GM12878 (cell line): Measurements from ENCODE around the gene GNB5. TPM values are rescaled to one million over a fixed set of nuclear protein-coding genes. Genes with fewer than 3 reads are reported as not detected.

Experiments used
- ATAC-seq: fragments of 200-7000 bp; cut with Tn5 transposase; 3 replicates; pipeline ENCODE4 v1.9.1; 2020; ENCODE audit warnings: mild to moderate bottlenecking, moderate library complexity
- BruUV-seq: library from RNA; stranded (reverse); fragments of 400-500 nt; replicated peaks from 2 replicates; lab custom pipeline; 2021; lab: Mats Ljungman, UMichigan
- CTCF ChIA-PET: fragments of 300-600 bp; sonication (Branson Sonifier 250); formaldehyde crosslinking; extraction: SDS; loops from one replicate; lab custom pipeline; 2021; ENCODE audit warnings: inconsistent platforms; lab: Yijun Ruan, JAX
- POLR2A ChIA-PET: fragments of 350-600 bp; formaldehyde crosslinking; extraction: SDS; loops from one replicate; lab custom pipeline; 2021; ENCODE audit warnings: inconsistent platforms; lab: Charles Lee
- RAD21 ChIA-PET: fragments of 300-600 bp; sonication (Branson Sonifier 250); formaldehyde crosslinking; loops from one replicate; lab custom pipeline; 2023; ENCODE audit warnings: antibody characterized with exemption; ENCODE audit not compliant: unreplicated experiment; lab: Charles Lee
- SMC1A ChIA-PET: fragments of 300-600 bp; sonication (Branson Sonifier 250); formaldehyde crosslinking; loops from one replicate; lab custom pipeline; 2023; ENCODE audit not compliant: unreplicated experiment, uncharacterized antibody; lab: Charles Lee
- DNase-seq: peaks from one replicate; pipeline ENCODE4 v3.0.0-alpha.2; 2011; ENCODE audit warnings: low read depth, low spot score
- FAIRE-seq: peaks from 3 replicates; lab custom pipeline; 2011; peaks lifted over from hg19 to GRCh38; lab: Jason Lieb, UNC
- H2AFZ ChIP-seq: 2 replicates; pipeline ENCODE4 v1.6.0; 2011; ENCODE audit warnings: low read depth, low read length, control low read depth; ENCODE audit not compliant: control insufficient read depth
- H3K27ac ChIP-seq: 2 replicates; pipeline ENCODE4 v1.5.1; 2011; ENCODE audit warnings: control low read depth; ENCODE audit not compliant: control insufficient read depth, insufficient read depth
- H3K27me3 ChIP-seq, 2 experiments: replicated peaks in 1 of 2; 2 replicates each; pipeline versions ENCODE4 v1.6.0 to v1.6.1; 2011; ENCODE audit warnings: low read length in 1 of 2; ENCODE audit not compliant: control insufficient read depth in 2 of 2, insufficient read depth in 2 of 2
- H3K36me3 ChIP-seq, 2 experiments: 2 replicates each; pipeline ENCODE4 v1.5.1; 2011; ENCODE audit warnings: low read length in 1 of 2; ENCODE audit not compliant: control insufficient read depth in 2 of 2, insufficient read depth in 2 of 2
- H3K4me1 ChIP-seq: 2 replicates; pipeline ENCODE4 v1.6.1; 2011; ENCODE audit warnings: mild to moderate bottlenecking, low read length, moderate library complexity, mixed read lengths; ENCODE audit not compliant: control insufficient read depth, insufficient read depth
- H3K4me2 ChIP-seq: 2 replicates; pipeline ENCODE4 v1.6.0; 2011; ENCODE audit warnings: control low read depth; ENCODE audit not compliant: control insufficient read depth, insufficient read depth
- H3K4me3 ChIP-seq: fragments of 200-600 bp; sonication (generic); 2 replicates; pipeline ENCODE4 v1.5.1; 2016
- H3K79me2 ChIP-seq: 2 replicates; pipeline ENCODE4 v1.6.0; 2011; ENCODE audit warnings: low read length; ENCODE audit not compliant: control insufficient read depth, insufficient read depth
- H3K9ac ChIP-seq: 2 replicates; pipeline ENCODE4 v1.8.0; 2011; ENCODE audit warnings: low read length, control low read depth, mixed read lengths; ENCODE audit not compliant: control insufficient read depth, insufficient read depth
- H3K9me3 ChIP-seq: replicated peaks from 3 replicates; pipeline ENCODE4 v1.5.1; 2011; ENCODE audit warnings: mild to moderate bottlenecking, low read length; ENCODE audit not compliant: control insufficient read depth, insufficient read depth
- H4K20me1 ChIP-seq: 2 replicates; pipeline ENCODE4 v1.6.0; 2011; ENCODE audit not compliant: control insufficient read depth, insufficient read depth
- CBX5 ChIP-seq: sonication (generic); IDR thresholded peaks from 2 replicates; pipeline ENCODE4 v1.6.1; 2016; ENCODE audit warnings: low read depth, moderate library complexity, mild to moderate bottlenecking, inconsistent platforms
- CREB1 ChIP-seq: IDR thresholded peaks from 2 replicates; pipeline ENCODE4 v1.6.1; 2012; ENCODE audit warnings: low read depth, mild to moderate bottlenecking, inconsistent platforms
- DPF2 ChIP-seq: fragments of 450-650 bp; IDR thresholded peaks from 2 replicates; pipeline ENCODE4 v1.6.1; 2017; ENCODE audit warnings: mild to moderate bottlenecking
- EP300 ChIP-seq, 2 experiments: fragments of 150-350 bp in 1 of 2; IDR thresholded peaks; 2 replicates each; pipeline ENCODE4 v1.6.1; 2011 to 2012; ENCODE audit warnings: low read depth in 2 of 2, low read length in 2 of 2, borderline replicate concordance in 1 of 2, improper control_type of control experiment in 1 of 2, inconsistent platforms in 1 of 2; ENCODE audit not compliant: control insufficient read depth in 1 of 2
- GATAD2B ChIP-seq: fragments of 450-650 bp; conservative IDR thresholded peaks from 2 replicates; pipeline ENCODE4 v1.6.1; 2017; ENCODE audit warnings: low read depth, mild to moderate bottlenecking, moderate library complexity
- IRF4 ChIP-seq: IDR thresholded peaks from 2 replicates; pipeline ENCODE4 v1.6.1; 2011; ENCODE audit warnings: low read depth, low read length
- PML ChIP-seq: IDR thresholded peaks from 2 replicates; pipeline ENCODE4 v1.6.1; 2012; ENCODE audit warnings: low read length, inconsistent platforms
- RAD21 ChIP-seq: IDR thresholded peaks from 2 replicates; pipeline ENCODE4 v1.6.1; 2011; ENCODE audit warnings: mild to moderate bottlenecking, low read depth, low read length, moderate library complexity; ENCODE audit not compliant: insufficient read depth
- RB1 ChIP-seq: fragments of 450-650 bp; formaldehyde crosslinking; IDR thresholded peaks from 2 replicates; pipeline ENCODE4 v1.6.1; 2017; ENCODE audit warnings: mild to moderate bottlenecking, borderline replicate concordance
- RCOR1 ChIP-seq: conservative IDR thresholded peaks from 2 replicates; pipeline ENCODE4 v1.6.1; 2012; ENCODE audit warnings: low read depth, low read length, improper control_type of control experiment
- RUNX3 ChIP-seq: IDR thresholded peaks from 2 replicates; pipeline ENCODE4 v1.6.1; 2012; ENCODE audit warnings: low read length, inconsistent platforms
- SP1 ChIP-seq: IDR thresholded peaks from one replicate; pipeline ENCODE4 v1.6.1; 2011; ENCODE audit warnings: low read depth, low read length
- SREBF1 ChIP-seq: IDR thresholded peaks from 2 replicates; pipeline ENCODE4 v1.6.1; 2012; ENCODE audit warnings: mild to moderate bottlenecking, low read length
- SREBF2 ChIP-seq: IDR thresholded peaks from 2 replicates; pipeline ENCODE4 v1.6.1; 2012; ENCODE audit warnings: mild to moderate bottlenecking, low read length
- SRF ChIP-seq, 2 experiments: IDR thresholded peaks; 2 replicates each; pipeline ENCODE4 v1.6.1; 2011; ENCODE audit warnings: low read depth in 2 of 2, low read length in 2 of 2, mild to moderate bottlenecking in 1 of 2, moderate library complexity in 1 of 2
- STAT1 ChIP-seq: fragments of 450-650 bp; conservative IDR thresholded peaks from 2 replicates; pipeline ENCODE4 v1.6.1; 2014; ENCODE audit warnings: antibody characterized with exemption, mild to moderate bottlenecking
- ZBTB4 ChIP-seq: fragments of 450-650 bp; formaldehyde crosslinking; IDR thresholded peaks from 2 replicates; pipeline ENCODE4 v1.4.0; 2022; ENCODE audit warnings: mild to moderate bottlenecking, moderate library complexity
- WGBS: methylation state at CpG from one replicate; pipeline ENCODE4 v1.1.6; 2016; ENCODE audit warnings: low lambda C conversion rate; ENCODE audit not compliant: insufficient replicate concordance, insufficient coverage; ENCODE audit errors: missing lambda C conversion rate; 5-methylcytosine and 5-hydroxymethylcytosine counted together
- in situ Hi-C: fragments of 300-500 bp; cut with MboI; formaldehyde crosslinking; loops from 9 replicates; pipeline ENCODE4 v1.14.3; 2018; ENCODE audit warnings: mixed read lengths
- intact Hi-C: fragments of 100-400 bp; cut with micrococcal nuclease; formaldehyde crosslinking; loops from one replicate; pipeline ENCODE4 v1.14.2; 2022; ENCODE audit not compliant: unreplicated experiment
- polyA plus RNA-seq, 11 experiments: library from polyadenylated mRNA; depleted of rRNA in 4 of 11; unstranded in 6 of 11; stranded (reverse) in 5 of 11; fragments of >200 nt; fragmentation: Nextera tagmentation in 4 of 11; fragmentation: Illumina TruSeq in 1 of 11; extraction: Ambion mirVana in 4 of 11; extraction: Trizol in 1 of 11; gene quantifications; 1 replicate in 1 of 11; 2 replicates in 10 of 11; pipeline versions ENCODE4 v1.2.1 to v1.2.3, GENCODE V29; 2011 to 2016; ENCODE audit warnings: inconsistent platforms in 2 of 11, missing spikeins in 2 of 11, low read depth in 1 of 11
- total RNA-seq, 4 experiments: library from RNA; depleted of rRNA in 3 of 4; stranded (reverse); fragments of >200 nt in 3 of 4; fragmentation: Illumina TruSeq in 1 of 4; extraction: Trizol in 1 of 4; gene quantifications; 2 replicates each; pipeline versions ENCODE4 v1.2.1 to v1.2.3, GENCODE V29; 2013 to 2021

Gene GNB5
- total and polyA plus RNA-seq, 10 of the 15 experiments (the other 5 are each of a cell fraction or from before 2014, with no cell fraction given): 2.4 to 25.9 (median 15.2) TPM

DNA sequence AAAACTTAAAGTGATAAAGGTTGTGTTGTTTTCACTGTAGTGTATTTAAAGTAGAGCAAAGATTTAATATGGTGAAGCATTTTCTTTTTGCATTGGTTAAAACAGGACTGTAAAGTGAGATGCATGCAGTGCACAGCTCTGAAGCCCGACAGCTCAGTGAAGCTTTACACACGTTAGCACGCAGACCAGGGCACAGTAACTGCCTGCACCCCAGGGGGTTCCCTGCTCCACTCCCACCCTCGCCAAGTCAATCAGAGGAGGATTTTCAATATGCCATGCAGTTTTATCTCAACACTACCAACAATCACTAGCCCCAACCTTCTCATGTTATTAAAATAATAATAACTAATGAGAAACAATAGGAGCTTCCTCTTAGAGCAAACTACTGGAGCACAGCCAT is 50.5 kb downstream of the GNB5 start:
- FAIRE-seq (no peak), DNase-seq (no peak)
- 82% methylated on average over 4 of the region's 4 CpGs for WGBS

More for the DNA sequence above, 50.5 kb downstream of the GNB5 start:
- TF ChIP-seq SP1: no peak
- TF ChIP-seq IRF4: no peak
- no peak for TF ChIP-seq STAT1
- no peak for TF ChIP-seq RB1
- no peak for TF ChIP-seq PML
- TF ChIP-seq CBX5: no peak
- no peak for TF ChIP-seq RAD21
- TF ChIP-seq SREBF2: no peak
- no peak for TF ChIP-seq RUNX3
- no peak for TF ChIP-seq ZBTB4
- no peak for TF ChIP-seq EP300 (IDR thresholded peaks at IDR 0.05; ENCODE audit: borderline replicate concordance in 1 of 2, control insufficient read depth in 1 of 2, low read depth in 2 of 2, low read length in 2 of 2)
- no peak for TF ChIP-seq RCOR1
- no peak for TF ChIP-seq SREBF1
- no peak for TF ChIP-seq DPF2
- no peak for TF ChIP-seq SRF (IDR thresholded peaks at IDR 0.05; ENCODE audit: low read depth in 2 of 2, low read length in 2 of 2)
- TF ChIP-seq GATAD2B: no peak
- no peak for TF ChIP-seq CREB1
- peaks cover 0 to 4% of the 10 kb centered on the region in 2 experiments; a peak in 1 of 4 replicates for H3K36me3 ChIP-seq
- H3K79me2 ChIP-seq: no peaks in the 10 kb centered on the region
- no peak overlapping the region for H3K9ac ChIP-seq
- no peak overlapping the region for H3K4me3 ChIP-seq
- in situ Hi-C loops (no loop called here), intact Hi-C loops (loop anchor here (2.0 kb wide), 1 partner anchor 62 kb away; no protein-coding TSS in a partner anchor)
- H3K27me3 ChIP-seq: no peaks in the 10 kb centered on the region
- no peaks in the 10 kb centered on the region for H3K9me3 ChIP-seq
- ChIA-PET POLR2A (interaction anchor here (0.5 kb wide), 1 partner anchor 37 kb away, joined by 3 read pairs; no protein-coding TSS in a partner anchor), CTCF (interaction anchor here (0.6 to 9.0 kb wide), 22 partner anchors 13 to 252 kb away, joined by 3 to 132 read pairs (median 5); partner anchors contain the start of gene BCL2L10), SMC1A (interaction anchor here (0.7 to 8.4 kb wide), 14 partner anchors 26 to 252 kb away, joined by 3 to 163 read pairs (median 8); partner anchors contain the start of gene LEO1), RAD21 (interaction anchor here (0.6 to 9.8 kb wide), 10 partner anchors 18 to 253 kb away, joined by 3 to 139 read pairs (median 4); partner anchors contain the start of gene BCL2L10)
- no TSS peak for BruUV-seq
- H3K4me1 ChIP-seq: peaks cover 31% of the 10 kb centered on the region
- no peak overlapping the region for H2AFZ ChIP-seq
- H4K20me1 ChIP-seq: no peaks in the 10 kb centered on the region
- H3K27ac ChIP-seq: no peak overlapping the region
- no peak overlapping the region for H3K4me2 ChIP-seq
- ATAC-seq: no peak
